WTC11 (cell line): Measurements from ENCODE around the gene PIK3R2. TPM values are rescaled to one million over a fixed set of nuclear protein-coding genes. Genes with fewer than 3 reads are reported as not detected.

ENCODE experiments used
- ATF1 ChIP-seq: sonication (generic); formaldehyde crosslinking; IDR thresholded peaks from 2 replicates; pipeline ENCODE4 v1.8.1; 2023; ENCODE audit warnings: mild to moderate bottlenecking, moderate library complexity, missing genetic modification reagents
- ETV6 ChIP-seq: sonication (generic); formaldehyde crosslinking; IDR thresholded peaks from 2 replicates; pipeline ENCODE4 v1.8.1; 2022; ENCODE audit warnings: mild to moderate bottlenecking, missing genetic modification reagents
- FOXJ3 ChIP-seq: sonication (generic); formaldehyde crosslinking; IDR thresholded peaks from 2 replicates; pipeline ENCODE4 v1.9.0; 2021; ENCODE audit warnings: missing genetic modification reagents, mild to moderate bottlenecking, borderline replicate concordance
- FOXP1 ChIP-seq: sonication (generic); formaldehyde crosslinking; IDR thresholded peaks from 2 replicates; pipeline ENCODE4 v1.8.0; 2022; ENCODE audit warnings: missing genetic modification reagents, mild to moderate bottlenecking, moderate library complexity, borderline replicate concordance
- HMGA2 ChIP-seq: fragments of 250-450 bp; sonication (Bioruptor Pico); IDR thresholded peaks from 2 replicates; pipeline ENCODE4 v1.4.0; 2021; ENCODE audit warnings: mild to moderate bottlenecking, moderate library complexity
- NR1H2 ChIP-seq: sonication (generic); formaldehyde crosslinking; IDR thresholded peaks from 2 replicates; pipeline ENCODE4 v1.9.0; 2021; ENCODE audit warnings: mild to moderate bottlenecking, moderate library complexity, missing genetic modification reagents
- PRRX2 ChIP-seq: fragments of 250-450 bp; sonication (Bioruptor Pico); IDR thresholded peaks from 2 replicates; pipeline ENCODE4 v1.8.0; 2021; ENCODE audit warnings: mild to moderate bottlenecking
- ZNF671 ChIP-seq: fragments of 250-450 bp; sonication (Bioruptor Pico); IDR thresholded peaks from 2 replicates; pipeline ENCODE4 v1.8.0; 2021; ENCODE audit warnings: mild to moderate bottlenecking
- total RNA-seq: library from RNA; stranded (reverse); gene quantifications from 3 replicates; pipeline ENCODE4 v1.2.3, GENCODE V29; 2021
- TF ChIP-seq, protein P1 (sequence below): sonication (generic); formaldehyde crosslinking; IDR thresholded peaks from 2 replicates; pipeline ENCODE4 v1.8.0; 2022; ENCODE audit warnings: missing genetic modification reagents
- TF ChIP-seq, protein P2 (sequence below): sonication (generic); formaldehyde crosslinking; IDR thresholded peaks from 2 replicates; pipeline ENCODE4 v1.8.0; 2022; ENCODE audit warnings: mild to moderate bottlenecking, missing genetic modification reagents
- TF ChIP-seq, protein P3 (sequence below): fragments of 250-450 bp; sonication (Bioruptor Pico); IDR thresholded peaks from 2 replicates; pipeline ENCODE4 v1.9.0; 2021; ENCODE audit warnings: mild to moderate bottlenecking, borderline replicate concordance
- TF ChIP-seq, protein P4 (sequence below): sonication (generic); formaldehyde crosslinking; IDR thresholded peaks from 2 replicates; pipeline ENCODE4 v1.8.0; 2023; ENCODE audit warnings: missing genetic modification reagents
- TF ChIP-seq, protein P5 (sequence below): sonication (generic); formaldehyde crosslinking; IDR thresholded peaks from 2 replicates; pipeline ENCODE4 v1.8.1; 2023; ENCODE audit warnings: mild to moderate bottlenecking, missing genetic modification reagents
- TF ChIP-seq, protein P6 (sequence below): sonication (generic); formaldehyde crosslinking; IDR thresholded peaks from 2 replicates; pipeline ENCODE4 v1.8.1; 2022; ENCODE audit warnings: low read depth, missing genetic modification reagents, borderline replicate concordance
- TF ChIP-seq, protein P7 (sequence below): sonication (generic); formaldehyde crosslinking; IDR thresholded peaks from 2 replicates; pipeline ENCODE4 v1.8.1; 2023; ENCODE audit warnings: mild to moderate bottlenecking, moderate library complexity, missing genetic modification reagents

The PIK3R2 gene
- total RNA-seq, 1 experiment from 2014 or later = 56.9 TPM

DNA sequence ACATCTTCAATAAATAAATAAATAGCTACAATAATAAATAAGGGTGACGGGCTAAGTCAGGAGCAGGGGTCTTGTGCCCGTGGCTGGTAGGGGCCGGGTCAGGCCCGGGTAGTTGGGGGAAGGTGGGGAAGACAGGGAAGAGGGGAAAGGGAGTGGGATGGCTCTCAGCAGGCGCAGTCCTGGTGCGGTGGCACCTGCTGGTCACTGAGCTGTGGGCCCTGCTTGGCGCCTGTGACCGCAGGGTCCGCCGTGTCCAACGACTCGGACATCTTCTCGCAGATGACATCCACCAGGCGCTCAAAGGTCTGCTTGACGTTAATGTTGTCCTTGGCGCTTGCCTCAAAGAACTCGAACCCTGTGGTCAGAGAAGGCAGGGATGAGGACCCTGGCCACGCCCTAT lies 44.3 kb downstream of the PIK3R2 start (continued):
- TF ChIP-seq, protein P1, sequence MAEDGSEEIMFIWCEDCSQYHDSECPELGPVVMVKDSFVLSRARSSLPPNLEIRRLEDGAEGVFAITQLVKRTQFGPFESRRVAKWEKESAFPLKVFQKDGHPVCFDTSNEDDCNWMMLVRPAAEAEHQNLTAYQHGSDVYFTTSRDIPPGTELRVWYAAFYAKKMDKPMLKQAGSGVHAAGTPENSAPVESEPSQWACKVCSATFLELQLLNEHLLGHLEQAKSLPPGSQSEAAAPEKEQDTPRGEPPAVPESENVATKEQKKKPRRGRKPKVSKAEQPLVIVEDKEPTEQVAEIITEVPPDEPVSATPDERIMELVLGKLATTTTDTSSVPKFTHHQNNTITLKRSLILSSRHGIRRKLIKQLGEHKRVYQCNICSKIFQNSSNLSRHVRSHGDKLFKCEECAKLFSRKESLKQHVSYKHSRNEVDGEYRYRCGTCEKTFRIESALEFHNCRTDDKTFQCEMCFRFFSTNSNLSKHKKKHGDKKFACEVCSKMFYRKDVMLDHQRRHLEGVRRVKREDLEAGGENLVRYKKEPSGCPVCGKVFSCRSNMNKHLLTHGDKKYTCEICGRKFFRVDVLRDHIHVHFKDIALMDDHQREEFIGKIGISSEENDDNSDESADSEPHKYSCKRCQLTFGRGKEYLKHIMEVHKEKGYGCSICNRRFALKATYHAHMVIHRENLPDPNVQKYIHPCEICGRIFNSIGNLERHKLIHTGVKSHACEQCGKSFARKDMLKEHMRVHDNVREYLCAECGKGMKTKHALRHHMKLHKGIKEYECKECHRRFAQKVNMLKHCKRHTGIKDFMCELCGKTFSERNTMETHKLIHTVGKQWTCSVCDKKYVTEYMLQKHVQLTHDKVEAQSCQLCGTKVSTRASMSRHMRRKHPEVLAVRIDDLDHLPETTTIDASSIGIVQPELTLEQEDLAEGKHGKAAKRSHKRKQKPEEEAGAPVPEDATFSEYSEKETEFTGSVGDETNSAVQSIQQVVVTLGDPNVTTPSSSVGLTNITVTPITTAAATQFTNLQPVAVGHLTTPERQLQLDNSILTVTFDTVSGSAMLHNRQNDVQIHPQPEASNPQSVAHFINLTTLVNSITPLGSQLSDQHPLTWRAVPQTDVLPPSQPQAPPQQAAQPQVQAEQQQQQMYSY (CRISPR knock-in tag) = no peak
- no peak for TF ChIP-seq FOXP1
- no peak for TF ChIP-seq NR1H2
- no peak for TF ChIP-seq HMGA2 (CRISPR knock-in tag)
- no peak for TF ChIP-seq FOXJ3 (CRISPR knock-in tag)
- TF ChIP-seq, protein P2, sequence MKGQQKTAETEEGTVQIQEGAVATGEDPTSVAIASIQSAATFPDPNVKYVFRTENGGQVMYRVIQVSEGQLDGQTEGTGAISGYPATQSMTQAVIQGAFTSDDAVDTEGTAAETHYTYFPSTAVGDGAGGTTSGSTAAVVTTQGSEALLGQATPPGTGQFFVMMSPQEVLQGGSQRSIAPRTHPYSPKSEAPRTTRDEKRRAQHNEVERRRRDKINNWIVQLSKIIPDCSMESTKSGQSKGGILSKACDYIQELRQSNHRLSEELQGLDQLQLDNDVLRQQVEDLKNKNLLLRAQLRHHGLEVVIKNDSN (CRISPR knock-in tag) = no peak
- TF ChIP-seq, protein P3, sequence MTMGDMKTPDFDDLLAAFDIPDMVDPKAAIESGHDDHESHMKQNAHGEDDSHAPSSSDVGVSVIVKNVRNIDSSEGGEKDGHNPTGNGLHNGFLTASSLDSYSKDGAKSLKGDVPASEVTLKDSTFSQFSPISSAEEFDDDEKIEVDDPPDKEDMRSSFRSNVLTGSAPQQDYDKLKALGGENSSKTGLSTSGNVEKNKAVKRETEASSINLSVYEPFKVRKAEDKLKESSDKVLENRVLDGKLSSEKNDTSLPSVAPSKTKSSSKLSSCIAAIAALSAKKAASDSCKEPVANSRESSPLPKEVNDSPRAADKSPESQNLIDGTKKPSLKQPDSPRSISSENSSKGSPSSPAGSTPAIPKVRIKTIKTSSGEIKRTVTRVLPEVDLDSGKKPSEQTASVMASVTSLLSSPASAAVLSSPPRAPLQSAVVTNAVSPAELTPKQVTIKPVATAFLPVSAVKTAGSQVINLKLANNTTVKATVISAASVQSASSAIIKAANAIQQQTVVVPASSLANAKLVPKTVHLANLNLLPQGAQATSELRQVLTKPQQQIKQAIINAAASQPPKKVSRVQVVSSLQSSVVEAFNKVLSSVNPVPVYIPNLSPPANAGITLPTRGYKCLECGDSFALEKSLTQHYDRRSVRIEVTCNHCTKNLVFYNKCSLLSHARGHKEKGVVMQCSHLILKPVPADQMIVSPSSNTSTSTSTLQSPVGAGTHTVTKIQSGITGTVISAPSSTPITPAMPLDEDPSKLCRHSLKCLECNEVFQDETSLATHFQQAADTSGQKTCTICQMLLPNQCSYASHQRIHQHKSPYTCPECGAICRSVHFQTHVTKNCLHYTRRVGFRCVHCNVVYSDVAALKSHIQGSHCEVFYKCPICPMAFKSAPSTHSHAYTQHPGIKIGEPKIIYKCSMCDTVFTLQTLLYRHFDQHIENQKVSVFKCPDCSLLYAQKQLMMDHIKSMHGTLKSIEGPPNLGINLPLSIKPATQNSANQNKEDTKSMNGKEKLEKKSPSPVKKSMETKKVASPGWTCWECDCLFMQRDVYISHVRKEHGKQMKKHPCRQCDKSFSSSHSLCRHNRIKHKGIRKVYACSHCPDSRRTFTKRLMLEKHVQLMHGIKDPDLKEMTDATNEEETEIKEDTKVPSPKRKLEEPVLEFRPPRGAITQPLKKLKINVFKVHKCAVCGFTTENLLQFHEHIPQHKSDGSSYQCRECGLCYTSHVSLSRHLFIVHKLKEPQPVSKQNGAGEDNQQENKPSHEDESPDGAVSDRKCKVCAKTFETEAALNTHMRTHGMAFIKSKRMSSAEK (CRISPR knock-in tag) = no peak
- TF ChIP-seq, protein P4, sequence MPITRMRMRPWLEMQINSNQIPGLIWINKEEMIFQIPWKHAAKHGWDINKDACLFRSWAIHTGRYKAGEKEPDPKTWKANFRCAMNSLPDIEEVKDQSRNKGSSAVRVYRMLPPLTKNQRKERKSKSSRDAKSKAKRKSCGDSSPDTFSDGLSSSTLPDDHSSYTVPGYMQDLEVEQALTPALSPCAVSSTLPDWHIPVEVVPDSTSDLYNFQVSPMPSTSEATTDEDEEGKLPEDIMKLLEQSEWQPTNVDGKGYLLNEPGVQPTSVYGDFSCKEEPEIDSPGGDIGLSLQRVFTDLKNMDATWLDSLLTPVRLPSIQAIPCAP (CRISPR knock-in tag) = no peak
- TF ChIP-seq, protein P5, sequence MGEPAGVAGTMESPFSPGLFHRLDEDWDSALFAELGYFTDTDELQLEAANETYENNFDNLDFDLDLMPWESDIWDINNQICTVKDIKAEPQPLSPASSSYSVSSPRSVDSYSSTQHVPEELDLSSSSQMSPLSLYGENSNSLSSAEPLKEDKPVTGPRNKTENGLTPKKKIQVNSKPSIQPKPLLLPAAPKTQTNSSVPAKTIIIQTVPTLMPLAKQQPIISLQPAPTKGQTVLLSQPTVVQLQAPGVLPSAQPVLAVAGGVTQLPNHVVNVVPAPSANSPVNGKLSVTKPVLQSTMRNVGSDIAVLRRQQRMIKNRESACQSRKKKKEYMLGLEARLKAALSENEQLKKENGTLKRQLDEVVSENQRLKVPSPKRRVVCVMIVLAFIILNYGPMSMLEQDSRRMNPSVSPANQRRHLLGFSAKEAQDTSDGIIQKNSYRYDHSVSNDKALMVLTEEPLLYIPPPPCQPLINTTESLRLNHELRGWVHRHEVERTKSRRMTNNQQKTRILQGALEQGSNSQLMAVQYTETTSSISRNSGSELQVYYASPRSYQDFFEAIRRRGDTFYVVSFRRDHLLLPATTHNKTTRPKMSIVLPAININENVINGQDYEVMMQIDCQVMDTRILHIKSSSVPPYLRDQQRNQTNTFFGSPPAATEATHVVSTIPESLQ (CRISPR knock-in tag) = no peak
- TF ChIP-seq ETV6 (CRISPR knock-in tag) = no peak
- no peak for TF ChIP-seq PRRX2
- no peak for TF ChIP-seq ZNF671 (CRISPR knock-in tag)
- TF ChIP-seq, protein P6, sequence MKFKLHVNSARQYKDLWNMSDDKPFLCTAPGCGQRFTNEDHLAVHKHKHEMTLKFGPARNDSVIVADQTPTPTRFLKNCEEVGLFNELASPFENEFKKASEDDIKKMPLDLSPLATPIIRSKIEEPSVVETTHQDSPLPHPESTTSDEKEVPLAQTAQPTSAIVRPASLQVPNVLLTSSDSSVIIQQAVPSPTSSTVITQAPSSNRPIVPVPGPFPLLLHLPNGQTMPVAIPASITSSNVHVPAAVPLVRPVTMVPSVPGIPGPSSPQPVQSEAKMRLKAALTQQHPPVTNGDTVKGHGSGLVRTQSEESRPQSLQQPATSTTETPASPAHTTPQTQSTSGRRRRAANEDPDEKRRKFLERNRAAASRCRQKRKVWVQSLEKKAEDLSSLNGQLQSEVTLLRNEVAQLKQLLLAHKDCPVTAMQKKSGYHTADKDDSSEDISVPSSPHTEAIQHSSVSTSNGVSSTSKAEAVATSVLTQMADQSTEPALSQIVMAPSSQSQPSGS (CRISPR knock-in tag) = no peak
- TF ChIP-seq, protein P7, sequence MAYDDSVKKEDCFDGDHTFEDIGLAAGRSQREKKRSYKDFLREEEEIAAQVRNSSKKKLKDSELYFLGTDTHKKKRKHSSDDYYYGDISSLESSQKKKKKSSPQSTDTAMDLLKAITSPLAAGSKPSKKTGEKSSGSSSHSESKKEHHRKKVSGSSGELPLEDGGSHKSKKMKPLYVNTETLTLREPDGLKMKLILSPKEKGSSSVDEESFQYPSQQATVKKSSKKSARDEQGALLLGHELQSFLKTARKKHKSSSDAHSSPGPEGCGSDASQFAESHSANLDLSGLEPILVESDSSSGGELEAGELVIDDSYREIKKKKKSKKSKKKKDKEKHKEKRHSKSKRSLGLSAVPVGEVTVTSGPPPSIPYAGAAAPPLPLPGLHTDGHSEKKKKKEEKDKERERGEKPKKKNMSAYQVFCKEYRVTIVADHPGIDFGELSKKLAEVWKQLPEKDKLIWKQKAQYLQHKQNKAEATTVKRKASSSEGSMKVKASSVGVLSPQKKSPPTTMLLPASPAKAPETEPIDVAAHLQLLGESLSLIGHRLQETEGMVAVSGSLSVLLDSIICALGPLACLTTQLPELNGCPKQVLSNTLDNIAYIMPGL (CRISPR knock-in tag) = no peak
- no peak for TF ChIP-seq ATF1 (CRISPR knock-in tag)
